ENCODE results near the gene SLC7A7. TPM values are rescaled to one million over a fixed set of nuclear protein-coding genes. Genes with fewer than 3 reads are reported as not detected.

The SLC7A7 gene
- total and polyA plus RNA-seq, 9 of the 15 experiments (the other 6 are each of a cell fraction or from before 2014, with no cell fraction given) = 0.07 to 0.68 (median 0.41) TPM

- TF ChIP-seq RNF219 (CRISPR knock-in tag; IDR thresholded peaks at IDR 0.05) (no peak), MYBL2 (IDR thresholded peaks at IDR 0.05; ENCODE audit: low read depth) (no peak), MYBL2 (CRISPR knock-in tag; IDR thresholded peaks at IDR 0.05; ENCODE audit: borderline replicate concordance) (no peak), ZFPM2 (CRISPR knock-in tag; IDR thresholded peaks at IDR 0.05) (no peak), TRIM25 (IDR thresholded peaks at IDR 0.05; ENCODE audit: borderline replicate concordance) (no peak), ZNF239 (CRISPR knock-in tag; IDR thresholded peaks at IDR 0.05) (no peak), TEAD4 (IDR thresholded peaks at IDR 0.05; ENCODE audit: low read length) (no peak), TEAD4 (CRISPR knock-in tag; IDR thresholded peaks at IDR 0.05; ENCODE audit: borderline replicate concordance) (no peak), VEZF1 (CRISPR knock-in tag; IDR thresholded peaks at IDR 0.05) (no peak; the same call in 1 of the 2 replicates), KLF13 (tag; IDR thresholded peaks at IDR 0.05; ENCODE audit: borderline replicate concordance, low read depth) (0 out of 2 replicates have a peak, but pooled peaks have one; percentile 41), MTA1 (IDR thresholded peaks at IDR 0.05; ENCODE audit: borderline replicate concordance) (0 out of 2 replicates have a peak, but pooled peaks have one; percentile 50), MNT (conservative IDR thresholded peaks at IDR 0.05) (peak; percentile 65 to 73; a peak in 3 of 4 replicates), PRDM10 (IDR thresholded peaks at IDR 0.05; ENCODE audit: partially characterized antibody) (peak; percentile 90), RAD21 (CRISPR knock-in tag; conservative IDR thresholded peaks at IDR 0.05 in 1 of 2, IDR thresholded peaks at IDR 0.05 in 1 of 2) (peak; percentile 97 to 99), SOX6 (IDR thresholded peaks at IDR 0.05) (peak; percentile 54)
Observed at GRCh38 chr14:22852940-22853767, 37.9 kb upstream of the SLC7A7 start (continued).
